Measurements from ENCODE around the gene OR2G3. TPM values are rescaled to one million over a fixed set of nuclear protein-coding genes. Genes with fewer than 3 reads are reported as not detected.

Gene OR2G3
- total and polyA plus RNA-seq, 2 of the 13 experiments (the other 11 are each of a cell fraction or from before 2014, with no cell fraction given): not detected

DNA sequence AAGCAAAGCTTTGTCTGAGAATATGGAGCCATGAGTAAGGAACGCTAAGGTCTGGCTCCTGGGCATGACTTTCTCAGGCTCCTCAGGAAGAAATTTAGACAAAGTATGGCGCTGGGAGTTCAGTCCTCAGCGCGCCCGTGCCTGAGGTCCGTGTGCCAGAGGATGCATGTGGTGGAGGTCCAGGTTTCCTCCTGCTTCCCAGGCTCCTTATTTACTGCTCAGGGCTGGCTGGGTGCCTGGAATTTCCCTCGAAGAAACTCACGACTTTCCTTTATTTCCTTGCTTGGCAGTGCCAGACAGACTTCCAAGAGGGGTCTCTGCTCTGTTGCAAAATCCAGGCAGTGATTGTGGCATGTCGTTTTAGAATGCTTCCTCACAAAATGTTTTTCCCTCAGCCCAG lies 43.2 kb upstream of the OR2G3 start:
- no peak overlapping the region for H2AFZ ChIP-seq (ENCODE audit: low read length)
- TF ChIP-seq FOSL1 (CRISPR knock-in tag; IDR thresholded peaks at IDR 0.05; ENCODE audit: borderline replicate concordance) (no peak), ZNF10 (CRISPR knock-in tag; IDR thresholded peaks at IDR 0.05; ENCODE audit: borderline replicate concordance, low read depth) (no peak), RARG (CRISPR knock-in tag; IDR thresholded peaks at IDR 0.05; ENCODE audit: low read depth) (no peak), MTF1 (CRISPR knock-in tag; IDR thresholded peaks at IDR 0.05) (no peak), PAF1 (CRISPR knock-in tag; IDR thresholded peaks at IDR 0.05) (no peak), ZNF18 (CRISPR knock-in tag; IDR thresholded peaks at IDR 0.05; ENCODE audit: insufficient replicate concordance) (no peak), TBL1XR1 (IDR thresholded peaks at IDR 0.05; ENCODE audit: borderline replicate concordance, low read length, partially characterized antibody) (no peak), ZNF331 (CRISPR knock-in tag; IDR thresholded peaks at IDR 0.05) (no peak), BCL3 (CRISPR knock-in tag; IDR thresholded peaks at IDR 0.05) (no peak), MTA3 (CRISPR knock-in tag; IDR thresholded peaks at IDR 0.05) (no peak), ZNF569 (CRISPR knock-in tag; IDR thresholded peaks at IDR 0.05; ENCODE audit: borderline replicate concordance) (no peak), KDM1A (CRISPR knock-in tag; IDR thresholded peaks at IDR 0.05) (no peak)
- TF ChIP-seq, protein P1, sequence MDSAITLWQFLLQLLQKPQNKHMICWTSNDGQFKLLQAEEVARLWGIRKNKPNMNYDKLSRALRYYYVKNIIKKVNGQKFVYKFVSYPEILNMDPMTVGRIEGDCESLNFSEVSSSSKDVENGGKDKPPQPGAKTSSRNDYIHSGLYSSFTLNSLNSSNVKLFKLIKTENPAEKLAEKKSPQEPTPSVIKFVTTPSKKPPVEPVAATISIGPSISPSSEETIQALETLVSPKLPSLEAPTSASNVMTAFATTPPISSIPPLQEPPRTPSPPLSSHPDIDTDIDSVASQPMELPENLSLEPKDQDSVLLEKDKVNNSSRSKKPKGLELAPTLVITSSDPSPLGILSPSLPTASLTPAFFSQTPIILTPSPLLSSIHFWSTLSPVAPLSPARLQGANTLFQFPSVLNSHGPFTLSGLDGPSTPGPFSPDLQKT (CRISPR knock-in tag; IDR thresholded peaks at IDR 0.05; ENCODE audit: borderline replicate concordance): no peak
- TF ChIP-seq, protein P2, sequence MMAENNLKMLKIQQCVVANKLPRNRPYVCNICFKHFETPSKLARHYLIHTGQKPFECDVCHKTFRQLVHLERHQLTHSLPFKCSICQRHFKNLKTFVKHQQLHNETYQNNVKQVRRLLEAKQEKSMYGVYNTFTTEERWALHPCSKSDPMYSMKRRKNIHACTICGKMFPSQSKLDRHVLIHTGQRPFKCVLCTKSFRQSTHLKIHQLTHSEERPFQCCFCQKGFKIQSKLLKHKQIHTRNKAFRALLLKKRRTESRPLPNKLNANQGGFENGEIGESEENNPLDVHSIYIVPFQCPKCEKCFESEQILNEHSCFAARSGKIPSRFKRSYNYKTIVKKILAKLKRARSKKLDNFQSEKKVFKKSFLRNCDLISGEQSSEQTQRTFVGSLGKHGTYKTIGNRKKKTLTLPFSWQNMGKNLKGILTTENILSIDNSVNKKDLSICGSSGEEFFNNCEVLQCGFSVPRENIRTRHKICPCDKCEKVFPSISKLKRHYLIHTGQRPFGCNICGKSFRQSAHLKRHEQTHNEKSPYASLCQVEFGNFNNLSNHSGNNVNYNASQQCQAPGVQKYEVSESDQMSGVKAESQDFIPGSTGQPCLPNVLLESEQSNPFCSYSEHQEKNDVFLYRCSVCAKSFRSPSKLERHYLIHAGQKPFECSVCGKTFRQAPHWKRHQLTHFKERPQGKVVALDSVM (CRISPR knock-in tag; IDR thresholded peaks at IDR 0.05): no peak
- TF ChIP-seq, protein P3, sequence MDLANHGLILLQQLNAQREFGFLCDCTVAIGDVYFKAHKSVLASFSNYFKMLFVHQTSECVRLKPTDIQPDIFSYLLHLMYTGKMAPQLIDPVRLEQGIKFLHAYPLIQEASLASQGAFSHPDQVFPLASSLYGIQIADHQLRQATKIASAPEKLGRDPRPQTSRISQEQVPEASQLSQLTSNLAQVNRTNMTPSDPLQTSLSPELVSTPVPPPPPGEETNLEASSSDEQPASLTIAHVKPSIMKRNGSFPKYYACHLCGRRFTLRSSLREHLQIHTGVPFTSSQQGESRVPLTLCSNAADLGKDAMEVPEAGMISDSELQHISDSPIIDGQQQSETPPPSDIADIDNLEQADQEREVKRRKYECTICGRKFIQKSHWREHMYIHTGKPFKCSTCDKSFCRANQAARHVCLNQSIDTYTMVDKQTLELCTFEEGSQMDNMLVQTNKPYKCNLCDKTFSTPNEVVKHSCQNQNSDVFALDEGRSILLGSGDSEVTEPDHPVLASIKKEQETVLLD (CRISPR knock-in tag; IDR thresholded peaks at IDR 0.05; ENCODE audit: low read depth): no peak
- no peak overlapping the region for H3K9ac ChIP-seq (ENCODE audit: insufficient read depth, low read depth, low read length)
- FAIRE-seq (no peak), ATAC-seq (no peak), DNase-seq (ENCODE audit: low spot score) (no peak)
- H3K27ac ChIP-seq (ENCODE audit: extremely low read length, insufficient read depth, low read length): no peak overlapping the region
- WGBS (ENCODE audit: low lambda C conversion rate): 0% methylated on average over 4 of the region's 9 CpGs
- no TSS peak for BruUV-seq (replicated peaks)
- CTCF ChIA-PET (ENCODE audit: low intra/inter-chr PET ratio, low total read pairs): no interaction called here
- intact Hi-C loops (cut with micrococcal nuclease; ENCODE audit: unreplicated experiment) (no loop called here), in situ Hi-C loops (cut with HindIII; ENCODE audit: extremely low pct_ligation_motif_present, low pct_unique_long_range_greater_than_20kb) (no loop called here)
- no peak overlapping the region for H3K4me2 ChIP-seq (ENCODE audit: low read depth, low read length)
- H3K4me1 ChIP-seq (ENCODE audit: insufficient read depth, low read length): no peaks in the 10 kb centered on the region
- no peaks in the 10 kb centered on the region for H3K79me2 ChIP-seq (ENCODE audit: insufficient read depth, low read length)
- H4K20me1 ChIP-seq (ENCODE audit: insufficient read depth, low read length): no peaks in the 10 kb centered on the region
- peaks cover 0 to 4% of the 10 kb centered on the region in 2 experiments; a peak in 3 of 5 replicates for H3K27me3 ChIP-seq (ENCODE audit: control insufficient read depth in 1 of 2, insufficient read depth in 2 of 2, low read length in 2 of 2)
- H3K36me3 ChIP-seq (replicated peaks in 1 of 2; ENCODE audit: control insufficient read depth in 1 of 2, insufficient read depth in 2 of 2, low read length in 2 of 2): no peaks in the 10 kb centered on the region
- H3K9me3 ChIP-seq (ENCODE audit: low read length): no peaks in the 10 kb centered on the region
- POLR2A ChIA-PET: no interaction called here
- no peak overlapping the region for H3K4me3 ChIP-seq (replicated peaks in 1 of 3; ENCODE audit: insufficient read depth in 1 of 3, low read depth in 2 of 3, low read length in 3 of 3)
